GM18909 (cell line): ENCODE results near the gene ANKRD2.

ENCODE experiments used
- ATAC-seq: cut with Tn5 transposase; IDR thresholded peaks from one replicate; pipeline ENCODE4 v1.9.1; 2021; ENCODE audit warnings: mild to moderate bottlenecking; ENCODE audit not compliant: unreplicated experiment, poor library complexity

ANKRD2 gene

GRCh38 chr10:97590748-97591495 is 18.3 kb downstream of the ANKRD2 start:
- ATAC-seq = no peak

- no peak for ATAC-seq
Measured at GRCh38 chr10:97593421-97593820, 20.8 kb downstream of the ANKRD2 start.

- no peak for ATAC-seq
Measured at GRCh38 chr10:97596101-97597082, 23.8 kb downstream of the ANKRD2 start.

- ATAC-seq = no peak
Measured at GRCh38 chr10:97597778-97598177, 25.2 kb downstream of the ANKRD2 start.

- ATAC-seq = no peak
Measured at GRCh38 chr10:97598407-97599271, 26.1 kb downstream of the ANKRD2 start.

- ATAC-seq = no peak
Measured at GRCh38 chr10:97599272-97599619, 26.7 kb downstream of the ANKRD2 start.

- ATAC-seq = no peak
Measured at GRCh38 chr10:97600616-97601015, 28.0 kb downstream of the ANKRD2 start.

GRCh38 chr10:97601268-97602215 is 29.0 kb downstream of the ANKRD2 start:
- ATAC-seq = no peak

- no peak for ATAC-seq
Measured at GRCh38 chr10:97607095-97607636, 34.6 kb downstream of the ANKRD2 start.

GRCh38 chr10:97608991-97609561 is 36.5 kb downstream of the ANKRD2 start:
- no peak for ATAC-seq

GRCh38 chr10:97611473-97611872 is 38.9 kb downstream of the ANKRD2 start:
- ATAC-seq = no peak

GRCh38 chr10:97612386-97612785 is 39.8 kb downstream of the ANKRD2 start:
- ATAC-seq = no peak

- ATAC-seq = no peak
Measured at GRCh38 chr10:97618285-97618684, 45.7 kb downstream of the ANKRD2 start.

- ATAC-seq = no peak
Measured at GRCh38 chr10:97618733-97619132, 46.2 kb downstream of the ANKRD2 start.

GRCh38 chr10:97623277-97623676 is 50.7 kb downstream of the ANKRD2 start:
- no peak for ATAC-seq

GRCh38 chr10:97627731-97628130 is 55.2 kb downstream of the ANKRD2 start:
- no peak for ATAC-seq

GRCh38 chr10:97628228-97628627 is 55.6 kb downstream of the ANKRD2 start:
- ATAC-seq = no peak

- ATAC-seq = no peak
Measured at GRCh38 chr10:97629289-97629688, 56.7 kb downstream of the ANKRD2 start.

GRCh38 chr10:97631098-97631497 is 58.5 kb downstream of the ANKRD2 start:
- no peak for ATAC-seq
